Measurements from ENCODE around the gene NHSL2.
"Not testable (repeated sequence)": the region's sequence is repeated elsewhere in the genome, so short reads cannot be mapped to it uniquely, and the experiment has no call there.

Gene NHSL2

DNA sequence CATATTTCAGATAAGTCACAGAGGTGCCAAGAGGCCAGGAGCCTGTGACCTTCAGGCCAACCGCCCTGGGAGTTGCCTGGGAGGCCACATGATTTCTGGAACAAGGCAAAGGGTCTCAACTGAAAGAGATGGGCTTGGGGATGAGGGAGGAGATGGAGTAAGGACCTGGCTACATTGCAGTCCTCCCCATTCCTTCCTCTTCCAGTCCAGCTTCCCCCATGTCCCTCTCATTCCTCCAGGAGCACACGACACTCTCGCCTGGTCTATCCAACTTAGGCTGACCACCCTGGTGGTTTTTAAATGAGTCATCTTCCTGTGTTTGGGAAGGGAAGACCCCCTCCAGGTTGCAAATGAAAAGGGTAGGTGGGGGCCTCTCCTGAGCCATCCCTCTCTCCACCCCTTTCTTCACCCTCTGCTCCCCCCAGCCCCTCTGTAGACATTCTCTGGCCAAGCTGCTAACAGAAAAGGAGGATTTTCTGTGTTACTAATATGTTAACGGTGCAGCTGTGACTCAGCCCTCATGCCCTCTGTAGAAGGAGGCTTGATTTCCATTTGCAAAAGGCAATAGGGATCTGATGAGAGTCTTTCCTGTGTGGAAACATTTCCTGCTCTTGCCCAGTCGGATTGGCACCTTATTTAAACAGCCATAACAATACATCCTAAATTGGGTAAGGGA is 141.9 kb downstream of the NHSL2 start:
- POLR2A ChIA-PET (ENCODE audit: low non-redundant PET): no interaction called here
- DNase-seq (ENCODE audit: low spot score): no peak
- H3K27ac ChIP-seq: no peak overlapping the region
- CTCF ChIA-PET: no interaction called here
- TF ChIP-seq, protein P1, sequence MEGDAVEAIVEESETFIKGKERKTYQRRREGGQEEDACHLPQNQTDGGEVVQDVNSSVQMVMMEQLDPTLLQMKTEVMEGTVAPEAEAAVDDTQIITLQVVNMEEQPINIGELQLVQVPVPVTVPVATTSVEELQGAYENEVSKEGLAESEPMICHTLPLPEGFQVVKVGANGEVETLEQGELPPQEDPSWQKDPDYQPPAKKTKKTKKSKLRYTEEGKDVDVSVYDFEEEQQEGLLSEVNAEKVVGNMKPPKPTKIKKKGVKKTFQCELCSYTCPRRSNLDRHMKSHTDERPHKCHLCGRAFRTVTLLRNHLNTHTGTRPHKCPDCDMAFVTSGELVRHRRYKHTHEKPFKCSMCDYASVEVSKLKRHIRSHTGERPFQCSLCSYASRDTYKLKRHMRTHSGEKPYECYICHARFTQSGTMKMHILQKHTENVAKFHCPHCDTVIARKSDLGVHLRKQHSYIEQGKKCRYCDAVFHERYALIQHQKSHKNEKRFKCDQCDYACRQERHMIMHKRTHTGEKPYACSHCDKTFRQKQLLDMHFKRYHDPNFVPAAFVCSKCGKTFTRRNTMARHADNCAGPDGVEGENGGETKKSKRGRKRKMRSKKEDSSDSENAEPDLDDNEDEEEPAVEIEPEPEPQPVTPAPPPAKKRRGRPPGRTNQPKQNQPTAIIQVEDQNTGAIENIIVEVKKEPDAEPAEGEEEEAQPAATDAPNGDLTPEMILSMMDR (conservative IDR thresholded peaks at IDR 0.05; ENCODE audit: low read depth): no peak

DNA sequence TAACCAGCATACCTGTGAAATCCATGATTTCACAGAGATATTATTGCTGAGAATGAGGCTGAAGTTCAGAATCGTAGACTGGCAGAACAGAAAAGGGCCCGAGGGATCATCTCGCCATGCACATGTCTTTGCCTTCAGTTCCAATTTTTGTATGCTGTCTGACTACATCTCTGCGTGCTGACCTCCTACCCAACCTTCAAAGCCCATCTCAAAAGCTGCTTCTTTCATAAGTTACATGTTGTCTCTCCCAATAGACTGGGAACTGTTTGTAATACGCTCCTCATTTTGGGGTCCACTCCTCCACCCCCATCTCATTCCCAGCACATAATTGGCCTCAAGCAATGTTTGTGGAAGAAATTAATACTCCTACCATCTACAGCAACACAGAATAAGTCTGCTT is 142.9 kb downstream of the NHSL2 start:
- no peak overlapping the region for H3K27ac ChIP-seq
- CTCF ChIA-PET: no interaction called here
- DNase-seq (ENCODE audit: low spot score): no peak
- POLR2A ChIA-PET (ENCODE audit: low non-redundant PET): no interaction called here
- TF ChIP-seq, protein P1 (conservative IDR thresholded peaks at IDR 0.05; ENCODE audit: low read depth): no peak

DNA sequence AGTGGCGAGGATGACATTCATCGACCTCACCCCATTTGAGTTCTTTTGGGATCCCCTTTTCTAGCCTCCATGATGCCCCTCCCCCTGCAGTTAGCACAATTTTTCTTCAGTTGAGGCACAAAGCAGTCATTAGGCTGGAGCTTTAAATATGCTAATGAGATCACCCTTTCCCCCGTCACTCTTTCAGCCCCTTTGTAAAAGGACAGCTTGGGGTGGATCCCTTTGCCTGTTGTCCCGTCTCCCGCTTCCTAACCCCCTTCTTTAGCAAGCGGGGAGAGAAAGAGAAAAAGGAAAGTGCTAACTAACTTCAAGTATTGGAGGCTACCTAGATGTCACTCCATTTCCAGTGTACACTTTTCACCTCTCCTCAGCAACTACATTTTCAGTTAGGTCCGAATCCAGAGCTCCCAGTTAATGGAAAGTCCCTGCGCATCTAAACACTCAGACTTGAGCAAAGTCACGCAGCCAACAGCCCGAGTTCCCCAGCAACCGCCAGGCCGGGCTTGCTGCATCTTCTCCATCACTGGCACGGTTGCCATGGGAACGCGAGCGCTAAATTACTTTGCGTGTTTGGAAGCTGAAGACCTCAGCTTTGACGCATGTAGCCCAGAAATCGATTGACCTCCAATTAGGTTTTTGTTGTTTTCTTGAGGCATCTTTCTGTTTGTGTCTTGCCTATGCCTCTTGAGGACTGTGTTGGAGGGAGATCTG is 144.3 kb downstream of the NHSL2 start:
- ChIA-PET POLR2A (ENCODE audit: low non-redundant PET) (no interaction called here), CTCF (no interaction called here)
- TF ChIP-seq, protein P1 (conservative IDR thresholded peaks at IDR 0.05; ENCODE audit: low read depth): no peak
- no peak overlapping the region for H3K27ac ChIP-seq
- no peak for DNase-seq (ENCODE audit: low spot score)

DNA sequence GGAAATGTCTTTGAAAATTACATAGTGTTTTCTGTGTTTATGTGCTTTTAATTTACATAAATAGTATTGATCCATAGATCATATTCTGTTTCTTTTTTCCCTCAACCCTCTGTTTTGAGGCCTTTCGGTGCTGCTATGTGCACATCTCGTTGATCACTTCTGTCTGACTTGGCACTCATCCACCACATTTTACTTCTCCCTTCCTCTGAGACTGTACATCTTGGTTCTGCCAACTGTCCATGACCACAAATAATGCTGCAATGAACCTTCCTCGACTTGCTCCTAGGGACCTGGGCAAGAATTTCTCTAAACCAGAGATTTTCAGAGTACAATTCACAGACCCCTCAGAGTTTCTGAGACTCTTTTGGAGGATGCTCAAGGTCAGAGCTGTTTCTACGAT is 146.7 kb downstream of the NHSL2 start:
- TF ChIP-seq, protein P1 (conservative IDR thresholded peaks at IDR 0.05; ENCODE audit: low read depth): no peak
- CTCF ChIA-PET: no interaction called here
- POLR2A ChIA-PET (ENCODE audit: low non-redundant PET): no interaction called here
- DNase-seq (ENCODE audit: low spot score): no peak
- no peak overlapping the region for H3K27ac ChIP-seq

DNA sequence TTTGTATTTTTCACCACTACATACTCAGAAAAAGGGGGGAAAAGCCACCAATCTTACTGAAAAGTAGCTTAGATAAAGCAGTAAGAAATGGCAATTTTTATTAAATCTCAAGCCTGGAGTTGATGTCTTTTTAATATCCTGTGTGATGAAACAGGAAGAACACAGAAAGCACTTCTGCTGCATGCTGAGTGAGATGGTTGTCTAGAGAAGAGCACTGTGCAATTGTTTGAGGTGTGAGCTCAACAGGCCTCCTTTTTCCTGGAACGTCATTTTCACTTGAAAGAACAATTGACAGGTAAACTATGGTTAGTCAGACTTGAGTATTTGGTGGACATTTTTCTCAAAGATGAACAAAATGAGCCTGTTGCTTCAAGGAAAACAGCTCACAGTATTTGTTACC is 147.2 kb downstream of the NHSL2 start:
- CTCF ChIA-PET: no interaction called here
- no peak overlapping the region for H3K27ac ChIP-seq
- TF ChIP-seq, protein P1 (conservative IDR thresholded peaks at IDR 0.05; ENCODE audit: low read depth): no peak
- DNase-seq (ENCODE audit: low spot score): no peak
- POLR2A ChIA-PET (ENCODE audit: low non-redundant PET): no interaction called here

DNA sequence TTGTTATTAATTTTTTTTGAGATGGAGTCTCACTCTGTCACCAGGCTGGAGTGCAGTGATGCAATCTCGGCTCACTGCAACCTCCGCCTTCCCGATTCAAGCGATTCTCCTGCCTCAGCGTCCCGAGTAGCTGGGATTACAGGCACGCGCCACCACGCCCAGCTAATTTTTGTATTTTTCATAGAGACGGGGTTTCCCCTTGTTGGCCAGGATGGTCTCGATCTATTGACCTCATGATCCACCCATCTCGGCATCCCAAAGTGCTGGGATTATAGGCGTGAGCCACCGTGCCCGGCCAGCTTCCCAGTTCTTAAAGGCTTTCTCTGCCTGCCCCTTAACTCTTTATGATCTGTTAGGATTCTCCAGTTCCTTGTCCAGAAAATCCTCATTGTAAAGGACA is 147.7 kb downstream of the NHSL2 start:
- POLR2A ChIA-PET (ENCODE audit: low non-redundant PET); CTCF ChIA-PET; DNase-seq (ENCODE audit: low spot score); H3K27ac ChIP-seq: not testable (repeated sequence)

DNA sequence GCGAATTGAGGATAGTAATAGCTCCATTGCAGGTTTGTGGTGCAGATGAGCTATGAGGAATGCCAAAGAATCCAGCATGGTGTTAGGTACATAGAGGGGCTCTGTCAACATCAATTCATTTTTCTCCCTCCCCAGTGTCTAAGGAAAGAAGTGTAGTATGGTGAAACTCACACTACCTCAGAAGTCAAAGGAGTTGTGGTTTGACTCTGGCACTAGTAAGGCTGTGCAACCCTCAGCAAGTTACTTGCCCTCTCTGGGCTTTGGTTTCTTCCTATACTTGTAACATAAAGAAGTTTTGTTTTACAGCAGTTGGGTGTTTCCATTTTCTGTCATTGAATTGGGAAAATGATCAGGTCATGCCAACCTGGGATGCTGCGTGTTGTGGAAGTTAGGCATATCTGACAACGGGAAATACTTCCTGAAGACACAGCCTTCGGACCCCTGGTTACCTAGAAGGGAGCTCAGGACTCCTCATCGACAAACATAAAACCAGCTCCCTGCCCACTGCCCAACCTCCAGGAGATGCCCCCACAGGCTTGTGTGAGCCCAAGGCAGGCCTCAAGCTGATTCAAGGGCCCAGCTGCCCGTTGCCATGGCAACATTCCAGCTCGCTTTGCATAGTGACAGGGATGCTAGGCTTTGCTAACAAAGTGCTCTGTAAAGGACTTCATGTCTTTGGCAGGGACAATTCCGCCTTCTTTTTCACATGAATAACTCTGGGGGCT is 149.7 kb downstream of the NHSL2 start:
- DNase-seq (ENCODE audit: low spot score): no peak
- TF ChIP-seq, protein P1 (conservative IDR thresholded peaks at IDR 0.05; ENCODE audit: low read depth): no peak
- CTCF ChIA-PET: no interaction called here
- no peak overlapping the region for H3K27ac ChIP-seq
- POLR2A ChIA-PET (ENCODE audit: low non-redundant PET): no interaction called here

Data from RWPE1 (cell line).